NCI-H1417 treated with DMSO at 0.1 percent for 48 hours (cell line): ENCODE measurements around the gene TXLNB.

Experiments used
- DNase-seq: peaks from one replicate; lab custom pipeline; 2025; lab: John Stamatoyannopoulos, UW

TXLNB gene

DNA sequence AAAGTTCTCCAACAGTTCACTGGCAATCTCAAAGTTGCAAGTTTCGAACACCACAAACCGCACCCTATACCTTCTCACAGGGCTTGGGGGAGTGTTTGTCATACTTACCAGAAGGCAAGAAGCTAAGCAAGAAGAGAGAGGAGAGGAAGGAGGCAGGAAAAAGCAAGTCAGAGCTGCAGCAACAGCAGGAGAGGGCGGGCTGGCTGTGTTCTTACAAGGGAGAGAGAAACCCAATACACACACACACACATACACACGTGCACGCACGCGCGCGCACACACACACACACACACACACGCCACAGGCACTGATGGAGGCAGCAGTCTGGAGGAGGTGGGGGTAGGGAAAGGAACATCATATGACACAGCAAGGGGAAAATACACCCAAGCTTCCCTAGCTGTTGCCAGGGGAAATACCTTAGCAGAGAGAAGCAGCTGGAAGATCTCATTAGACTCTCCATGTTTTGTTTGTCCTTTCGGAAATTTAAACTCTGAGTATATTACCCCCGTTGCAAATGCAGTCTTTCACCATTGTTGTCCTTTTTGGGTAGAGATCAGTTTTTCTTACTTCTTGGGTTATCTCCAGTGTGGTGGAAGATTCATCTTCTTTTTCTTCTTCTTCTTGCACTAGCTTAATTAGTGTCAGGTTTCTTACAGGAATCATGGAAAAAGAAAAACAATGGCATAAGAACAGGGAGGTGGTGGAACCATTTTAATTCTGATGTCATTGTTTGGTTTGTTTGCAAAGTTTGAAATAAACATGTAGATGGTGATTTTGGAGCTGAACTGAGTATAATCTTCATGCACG is at the start of gene TXLNB:
Gene TXLNB (minus strand): TSS at position 186 of the 807 bp plus-strand sequence. CDS start 3,099 bp downstream, outside the sequence.
- no peak for DNase-seq

DNA sequence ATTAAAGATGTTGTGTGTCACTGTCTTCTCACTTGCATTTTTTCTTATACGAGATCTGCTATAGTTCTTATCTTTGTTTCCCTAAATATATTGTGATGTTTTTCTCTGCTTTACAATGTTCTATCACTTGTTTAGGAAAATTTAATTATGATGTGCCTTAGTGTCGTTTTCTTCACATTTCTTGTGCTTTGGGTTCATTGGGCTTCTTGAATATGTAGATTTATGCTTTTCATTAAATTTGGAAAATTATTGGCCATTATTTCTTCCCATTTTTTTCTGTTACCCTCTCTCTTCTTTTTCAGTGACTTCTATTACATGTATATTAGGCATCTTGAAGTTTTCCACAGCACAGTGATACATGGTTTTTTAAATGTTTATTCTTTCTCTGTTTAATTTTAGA is 49.3 kb upstream of the TXLNB start:
- no peak for DNase-seq

DNA sequence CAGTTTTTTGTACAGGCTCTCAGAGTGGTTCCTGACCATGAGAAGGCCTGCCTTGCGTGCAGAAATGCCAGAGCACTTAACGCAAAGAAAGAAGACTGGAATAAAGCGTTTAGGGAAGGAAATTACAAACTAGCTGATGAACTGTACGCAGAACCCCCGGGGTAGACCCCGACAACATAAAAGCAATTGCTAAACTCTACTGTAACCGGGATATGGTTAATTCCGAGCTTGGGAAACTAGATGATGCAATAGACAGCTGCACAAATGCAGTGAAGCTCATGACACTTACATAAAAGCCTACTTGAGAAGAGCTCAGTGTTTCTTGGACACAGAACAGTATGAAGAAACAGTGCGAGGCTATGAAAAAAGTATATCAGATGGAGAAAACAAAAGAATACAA is 47.0 kb upstream of the TXLNB start:
- DNase-seq, result no peak

DNA sequence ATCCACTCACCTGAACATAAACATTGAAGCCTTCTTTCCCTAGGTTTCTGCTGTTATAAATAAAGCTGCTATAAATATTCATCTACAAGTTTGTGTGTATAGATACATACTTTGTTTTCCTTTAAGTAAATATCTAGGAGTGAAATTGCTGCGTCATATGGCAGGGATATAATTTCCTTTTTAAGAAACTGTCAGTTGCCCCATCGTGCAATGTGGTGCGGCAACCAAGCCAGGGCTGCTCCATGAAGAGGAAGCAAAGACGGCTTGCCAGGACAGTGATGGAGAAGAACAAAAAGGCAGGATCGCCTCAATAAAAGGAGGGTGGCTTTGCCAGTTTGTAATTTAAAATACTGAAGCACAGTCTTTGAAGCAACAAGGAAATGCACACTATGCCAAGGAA is 46.0 kb upstream of the TXLNB start:
- no peak for DNase-seq

DNA sequence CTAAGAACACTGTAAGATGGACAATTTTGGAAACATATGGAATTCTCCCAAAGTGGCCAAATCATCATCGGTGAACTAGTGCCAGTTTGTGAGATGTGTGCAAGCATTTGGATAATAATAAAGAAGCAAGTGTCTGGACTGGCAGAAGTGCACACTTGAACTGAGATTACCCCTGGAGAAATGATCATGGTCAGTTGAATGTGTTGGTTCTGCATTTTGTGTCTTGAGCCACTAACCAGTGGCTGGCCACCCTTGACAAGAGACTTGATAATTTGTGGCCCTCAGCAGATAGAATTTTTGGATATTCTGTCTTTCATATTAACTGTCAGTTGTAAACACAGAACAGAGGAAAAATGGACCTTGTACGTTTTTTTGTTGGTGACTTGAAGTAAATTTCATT is 45.2 kb upstream of the TXLNB start:
- DNase-seq, result no peak

DNA sequence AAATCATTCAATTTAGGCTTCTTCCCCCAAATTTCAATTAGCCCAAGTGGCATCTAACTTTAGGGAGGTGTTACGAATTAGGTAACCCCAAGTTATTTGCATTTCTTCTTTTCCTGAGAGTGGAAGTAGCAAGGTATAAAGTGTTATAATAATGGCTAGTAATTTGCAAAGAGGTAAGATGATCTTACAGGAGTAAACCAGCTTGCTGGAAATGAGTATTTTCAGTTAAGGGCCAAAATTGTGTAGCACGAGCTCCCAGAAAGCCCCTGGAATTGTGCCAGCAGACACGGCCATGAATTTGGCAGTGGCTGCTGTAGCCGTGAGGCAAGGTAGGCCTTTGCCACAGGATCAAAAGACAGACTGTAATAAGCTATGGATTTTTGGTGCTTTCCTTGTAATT is 44.7 kb upstream of the TXLNB start:
- no peak for DNase-seq

DNA sequence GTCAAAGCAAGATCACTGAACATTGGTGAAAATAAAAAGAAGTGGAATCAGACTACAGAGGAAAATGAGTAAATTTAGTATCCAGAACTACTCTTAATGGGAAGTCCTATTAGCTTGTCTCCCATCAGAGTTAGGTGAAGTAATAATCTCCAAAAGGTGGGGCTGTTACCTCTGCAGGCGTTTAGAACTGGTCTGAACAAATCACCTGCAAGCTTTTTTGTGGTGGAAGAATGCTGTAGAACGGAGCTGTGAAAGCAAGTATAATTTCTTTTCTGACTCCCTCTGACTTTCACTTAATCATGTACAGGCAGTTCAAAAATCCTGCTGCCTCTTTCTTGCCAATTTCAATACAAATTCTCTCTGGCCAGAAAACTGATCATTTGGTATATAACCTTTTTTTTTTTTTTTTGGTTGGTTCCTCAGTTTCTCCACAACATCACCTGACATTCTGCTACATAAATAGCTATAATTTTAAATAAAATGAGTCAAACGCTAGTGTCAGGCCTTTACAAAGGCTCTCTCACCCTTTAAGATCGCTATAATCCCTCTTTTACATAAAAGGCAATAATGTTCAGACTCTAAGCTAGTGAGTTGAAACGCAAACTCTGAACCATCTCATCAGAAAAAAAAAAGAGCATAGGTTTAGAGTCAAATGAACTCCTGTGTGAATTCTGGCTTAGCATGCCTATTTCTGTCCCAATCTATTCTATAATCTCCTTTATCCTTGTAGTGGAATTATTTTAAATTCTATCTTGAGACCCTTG is 43.8 kb upstream of the TXLNB start:
- DNase-seq, result no peak

DNA sequence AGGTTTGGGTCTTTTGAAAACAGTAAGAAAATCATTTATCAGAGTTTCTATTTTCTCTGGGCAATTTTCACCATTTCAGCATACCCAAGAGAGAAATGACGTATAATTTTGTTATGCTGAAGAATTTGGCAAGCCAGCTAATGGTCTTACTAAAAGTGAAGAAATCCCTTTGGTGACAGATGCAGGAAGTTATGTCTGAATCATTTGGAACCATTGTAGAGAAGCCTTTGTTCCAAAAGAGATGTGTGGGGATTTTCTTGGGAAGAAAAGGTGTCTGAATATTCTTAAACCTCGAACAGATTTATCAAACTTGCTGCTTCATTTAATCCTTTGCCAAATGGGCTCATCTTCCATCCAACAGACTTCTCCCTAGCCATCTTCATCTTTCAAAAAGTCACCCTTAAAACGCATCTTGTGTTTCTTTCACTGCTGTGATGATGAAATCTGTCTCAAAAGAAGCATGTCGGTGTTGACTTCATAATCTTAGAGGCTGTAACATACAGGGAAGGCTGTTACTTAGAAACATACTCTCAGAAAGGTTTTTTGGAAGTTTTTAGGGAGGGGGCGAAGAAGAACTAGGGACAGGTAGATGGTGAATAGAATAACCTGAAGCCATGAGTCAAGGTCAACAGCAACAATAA is 43.1 kb upstream of the TXLNB start:
- no peak for DNase-seq

DNA sequence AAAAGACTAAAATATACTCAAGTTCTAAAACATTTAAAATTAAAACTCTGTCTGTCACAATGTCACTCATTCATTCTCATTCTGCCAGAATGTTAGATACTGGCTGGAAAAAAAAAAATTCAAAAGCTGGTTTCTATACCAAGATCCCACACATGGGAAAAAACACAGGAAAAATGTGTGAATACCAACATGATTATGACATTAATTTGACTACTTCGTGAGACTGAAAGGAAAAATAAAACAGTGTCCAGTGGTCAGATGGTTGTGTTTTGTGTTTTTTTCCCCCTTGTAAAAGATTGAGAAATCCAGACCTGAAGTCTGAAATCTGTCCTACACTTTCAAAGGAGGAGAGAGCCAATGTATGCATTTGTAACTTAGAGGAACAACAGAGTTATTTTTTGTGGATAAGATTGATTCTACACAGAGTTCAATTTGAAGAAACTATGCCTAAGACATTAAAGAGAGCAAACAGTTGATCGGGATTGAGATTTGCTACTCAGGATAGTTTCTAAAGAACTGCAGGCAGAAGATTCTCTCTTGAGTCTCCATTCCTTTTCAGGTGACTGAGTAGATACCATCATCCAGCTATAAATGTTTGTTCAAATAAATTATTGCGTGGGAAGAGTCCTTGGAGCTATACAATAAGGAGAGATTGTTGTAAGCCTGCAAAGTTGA is 39.2 kb upstream of the TXLNB start:
- no peak for DNase-seq

DNA sequence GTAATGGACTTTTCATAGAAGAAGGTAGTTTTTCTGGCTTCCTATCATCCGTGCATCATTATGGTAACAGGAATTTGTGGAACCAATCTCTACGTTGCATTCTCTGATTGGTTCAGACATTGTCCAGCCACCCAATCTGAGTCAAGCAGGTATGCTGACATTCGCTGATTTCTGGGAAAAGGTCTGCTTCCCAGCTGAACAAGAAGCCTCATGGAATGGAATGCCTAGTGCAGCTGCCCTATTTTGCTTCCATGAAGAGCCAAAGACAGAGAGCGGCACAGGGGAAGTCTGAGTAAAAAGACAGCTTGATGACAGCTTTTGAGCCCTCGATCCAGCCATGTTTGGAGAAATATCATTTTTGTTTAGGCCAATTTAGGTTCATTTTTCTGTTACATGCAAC is 38.5 kb upstream of the TXLNB start:
- DNase-seq, result no peak

DNA sequence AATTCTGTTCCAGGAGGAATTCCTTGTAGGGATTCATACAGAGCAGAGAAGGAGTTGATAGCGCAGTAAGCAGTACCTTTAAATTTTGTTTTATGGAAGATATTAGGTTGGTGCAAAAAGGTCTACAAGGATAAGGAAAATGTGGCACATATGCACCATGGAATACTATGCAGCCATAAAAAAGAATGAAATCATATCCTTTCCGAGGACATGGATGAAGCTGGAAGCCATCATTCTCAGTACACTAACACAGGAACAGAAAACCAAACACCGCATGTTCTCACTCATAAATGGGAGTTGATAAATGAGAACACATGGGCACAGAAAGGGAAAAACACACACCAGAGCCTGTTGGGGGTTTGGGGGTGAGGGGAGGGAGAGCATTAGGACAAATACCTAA is 37.4 kb upstream of the TXLNB start:
- no peak for DNase-seq

DNA sequence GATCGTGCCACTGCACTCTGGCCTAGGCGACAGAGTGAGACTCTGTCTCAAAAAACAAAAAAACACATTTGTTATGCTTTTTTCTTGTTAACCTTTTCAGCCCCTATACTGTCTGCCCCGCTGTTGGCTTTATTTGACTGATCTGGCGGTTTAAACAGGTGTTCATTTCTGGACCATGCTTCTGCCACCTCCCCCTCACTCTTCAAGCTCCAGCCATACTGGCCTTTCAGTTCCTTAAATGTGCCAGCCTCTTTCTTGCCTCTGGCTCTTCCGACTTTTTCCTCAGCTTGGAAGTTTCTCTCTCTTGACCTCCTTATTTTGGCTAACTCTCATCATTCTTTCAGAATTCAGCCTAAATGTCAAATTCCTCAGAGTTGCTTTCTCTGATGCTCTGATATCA is 35.2 kb upstream of the TXLNB start:
- DNase-seq, result no peak

DNA sequence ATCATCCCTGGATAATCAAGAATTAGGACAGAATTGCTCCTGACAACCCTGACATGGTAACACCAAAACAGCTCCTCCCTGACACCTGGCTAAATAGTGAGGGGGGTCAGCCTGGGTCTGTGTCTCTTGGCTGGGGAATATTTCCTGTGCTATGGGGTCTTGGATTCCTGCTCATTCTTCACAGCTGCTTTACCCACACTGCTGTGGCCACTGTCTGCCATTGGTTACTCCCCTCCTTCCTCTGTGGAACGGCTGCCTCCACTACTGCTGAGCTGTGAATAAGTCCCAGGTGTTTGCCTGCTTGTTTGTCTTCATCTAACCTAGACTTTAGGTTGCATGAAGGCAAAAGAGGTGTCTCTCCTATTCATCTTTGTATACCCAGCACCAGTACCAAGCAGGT is 33.9 kb upstream of the TXLNB start:
- DNase-seq, result no peak

DNA sequence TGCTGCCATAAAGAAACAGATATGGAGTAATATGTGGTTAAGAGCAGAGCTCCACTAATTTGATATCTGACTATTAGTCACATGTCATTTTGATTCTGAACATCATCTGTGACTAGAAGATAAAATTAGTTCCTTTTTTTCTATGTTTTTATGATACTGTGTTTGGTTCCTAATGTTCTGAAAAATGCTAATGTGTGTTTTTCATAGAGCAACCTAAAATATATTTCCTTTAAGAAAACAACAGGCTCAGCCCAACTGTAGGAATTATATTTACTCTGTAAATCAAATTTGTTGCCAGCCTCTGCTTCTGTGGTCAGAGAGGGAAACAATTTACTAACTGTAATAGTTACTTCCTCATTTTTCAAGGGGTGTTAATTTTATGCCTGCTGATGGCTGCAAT is 33.3 kb upstream of the TXLNB start:
- no peak for DNase-seq

DNA sequence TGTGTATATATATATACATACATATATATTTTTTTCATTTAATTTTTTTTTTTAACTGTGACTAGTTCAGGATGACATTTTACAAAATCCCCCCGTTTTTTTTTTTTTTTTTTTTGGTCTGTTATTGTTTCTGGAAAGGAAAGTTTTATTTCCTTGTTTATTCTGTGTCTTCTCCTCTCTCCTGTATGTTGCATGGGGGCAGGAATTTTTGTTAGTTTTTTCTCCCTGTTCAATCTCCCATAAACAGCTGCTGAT is 32.4 kb upstream of the TXLNB start:
- no peak for DNase-seq

DNA sequence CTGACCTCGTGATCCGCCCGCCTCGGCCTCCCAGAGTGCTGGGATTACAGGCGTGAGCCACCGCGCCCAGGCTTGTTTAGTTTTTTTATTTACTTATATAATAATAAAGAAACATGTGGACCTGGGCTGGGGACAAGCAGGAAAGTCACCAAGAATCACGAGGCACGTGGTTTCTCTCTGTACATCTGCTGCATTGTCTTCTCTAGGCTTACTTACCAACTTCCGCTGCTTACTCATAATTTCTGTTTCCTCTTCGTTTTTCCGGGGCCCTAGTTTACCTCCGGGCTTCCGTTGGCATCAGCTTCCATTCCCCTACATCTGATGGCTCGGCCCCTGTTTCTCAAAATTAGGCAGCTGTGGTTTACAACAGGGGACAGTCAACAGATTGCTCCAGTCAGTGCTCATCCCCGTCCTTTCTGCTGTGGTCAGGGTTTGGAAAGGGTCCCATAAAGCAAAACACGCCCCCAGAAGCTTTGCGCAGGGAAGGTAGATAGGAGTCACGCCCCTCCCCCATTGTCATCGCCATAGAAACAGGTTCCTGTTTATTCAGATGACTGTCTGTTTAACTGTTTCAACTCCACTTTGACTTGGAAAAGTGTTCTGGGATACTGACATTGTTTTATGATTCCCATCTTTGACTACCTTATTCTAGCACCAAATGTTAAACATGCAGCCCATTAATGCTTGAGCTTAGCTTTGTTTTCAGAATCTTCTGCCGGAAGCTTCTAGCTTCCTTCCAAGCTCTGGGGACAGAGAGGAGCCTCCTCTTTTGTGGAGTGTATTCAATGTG is 31.9 kb upstream of the TXLNB start:
- DNase-seq, result no peak

DNA sequence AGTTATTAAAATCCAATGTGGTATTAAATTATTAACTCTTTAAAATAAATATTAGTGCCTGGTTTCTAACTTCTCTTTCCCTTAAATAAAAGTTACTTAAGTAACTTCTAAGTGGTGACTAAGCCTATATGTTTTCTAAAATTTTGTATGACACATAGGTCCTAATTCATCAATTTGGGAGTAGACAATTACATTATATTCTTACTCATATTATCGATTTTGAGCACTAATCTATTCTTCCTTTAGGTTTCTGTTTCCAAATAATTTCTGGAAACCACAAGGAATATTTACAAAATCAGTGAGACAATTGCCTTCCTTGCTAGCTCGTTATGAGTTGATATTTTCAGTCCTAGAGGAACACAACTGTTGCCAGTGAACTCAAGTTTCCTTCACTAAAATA is 28.3 kb upstream of the TXLNB start:
- no peak for DNase-seq

DNA sequence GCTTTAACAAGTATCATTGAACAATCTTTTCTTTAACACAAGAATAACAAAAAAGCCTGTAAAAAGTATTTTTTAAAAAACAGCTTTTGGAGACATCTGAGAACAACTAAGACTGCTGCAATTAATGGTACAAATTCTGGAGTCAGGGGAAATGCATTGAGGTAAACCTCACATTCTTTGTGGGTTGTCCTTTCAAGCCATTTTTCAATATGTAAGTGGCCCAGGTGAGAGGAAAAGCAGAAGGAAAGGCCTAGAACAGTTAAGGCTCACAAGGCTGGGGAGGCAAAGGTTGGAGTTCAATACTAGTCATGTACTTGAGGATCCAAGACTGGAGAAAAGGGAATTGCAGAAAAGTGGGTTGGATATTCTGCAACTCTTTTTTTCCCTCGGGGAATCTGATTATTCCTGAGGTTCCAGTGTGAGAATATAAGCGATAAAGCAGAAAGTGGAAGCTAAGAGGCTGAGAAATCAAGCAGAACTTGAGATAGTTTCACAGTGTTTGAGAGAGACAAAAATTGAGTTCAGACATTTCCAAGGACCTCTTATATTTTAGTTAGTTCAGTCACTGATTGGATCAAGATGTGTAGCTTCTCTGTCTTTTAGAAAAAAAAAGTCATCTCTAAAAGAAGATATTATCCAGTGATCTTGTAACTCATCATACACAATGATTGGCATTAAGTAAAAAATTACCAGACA is 25.0 kb upstream of the TXLNB start:
- no peak for DNase-seq

DNA sequence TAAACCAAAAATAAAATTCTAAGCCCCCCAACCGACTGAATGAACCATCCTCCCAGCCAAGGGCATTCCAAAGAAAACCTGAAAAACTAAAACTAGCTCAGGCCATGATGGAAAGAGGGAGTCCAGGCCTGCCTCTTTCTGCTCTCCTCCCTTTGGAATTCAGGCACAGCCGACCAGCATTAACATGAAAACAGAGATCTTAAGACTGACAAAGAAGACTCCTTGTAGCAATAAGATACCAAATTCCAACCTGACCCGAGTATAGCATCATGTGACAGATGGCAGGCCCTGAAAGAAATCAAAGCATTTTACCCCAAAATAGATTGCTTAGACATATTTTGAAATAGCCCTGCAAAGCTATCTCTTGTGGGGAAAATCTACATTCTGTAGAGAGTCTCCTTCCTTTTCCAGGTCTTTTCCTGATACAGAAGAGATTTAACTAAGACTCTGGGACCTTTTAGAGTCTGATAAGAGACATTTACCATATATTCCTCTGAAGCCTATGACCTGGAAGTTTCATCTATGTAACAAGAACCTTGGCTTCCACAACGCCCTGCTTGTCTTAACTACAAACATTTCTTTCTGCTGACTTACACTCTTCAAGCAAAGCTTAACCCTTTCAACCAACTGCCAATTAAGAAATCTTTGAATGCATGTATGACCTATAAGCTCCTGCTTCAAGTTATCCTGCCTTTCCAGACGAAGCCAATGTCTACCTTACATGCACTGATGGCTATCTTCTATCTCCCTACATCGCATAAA is 22.2 kb upstream of the TXLNB start:
- DNase-seq, result no peak

DNA sequence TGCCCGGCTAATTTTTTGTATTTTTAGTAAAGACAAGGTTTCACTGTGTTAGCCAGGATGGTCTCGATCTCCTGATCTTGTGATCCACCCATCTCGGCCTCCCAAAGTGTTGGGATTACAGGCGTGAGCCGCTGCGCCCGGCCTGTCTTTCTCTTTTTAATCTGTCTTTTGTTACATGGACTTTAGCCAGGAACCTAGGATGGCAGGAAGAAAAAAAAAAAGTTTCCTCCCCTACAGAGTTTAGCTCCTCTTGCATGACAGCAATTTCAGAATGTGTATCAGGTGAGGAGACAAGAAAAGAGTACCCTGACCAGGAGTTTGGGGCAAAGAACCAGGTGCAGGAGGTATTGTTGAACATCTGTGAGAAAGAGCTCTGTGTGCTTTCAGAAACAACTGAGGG is 21.4 kb upstream of the TXLNB start:
- DNase-seq, result no peak

DNA sequence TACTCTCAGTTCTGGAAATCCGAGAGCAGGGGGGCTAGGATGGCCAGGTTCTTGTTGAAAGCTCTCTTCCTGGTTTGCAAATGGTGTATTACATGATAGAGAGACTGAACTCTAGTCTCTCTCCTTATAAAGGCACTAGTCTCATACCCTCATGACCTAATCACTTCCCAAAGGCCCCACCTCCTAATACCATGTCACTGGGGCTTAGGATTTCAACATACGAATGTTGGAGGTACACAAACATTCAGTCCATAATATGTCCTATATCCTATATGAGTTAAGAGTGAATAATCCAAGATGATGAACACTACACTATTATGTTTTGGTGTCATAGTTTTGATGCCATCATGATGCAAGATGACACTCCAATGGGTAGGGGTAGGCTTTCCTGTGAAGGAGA is 20.0 kb upstream of the TXLNB start:
- DNase-seq, result no peak
